ENCODE data around the gene FRMD1. TPM values are rescaled to one million over a fixed set of nuclear protein-coding genes. Genes with fewer than 3 reads are reported as not detected.

The FRMD1 gene
- total and polyA plus RNA-seq, 2 of the 8 experiments (the other 6 are each of a cell fraction or from before 2014, with no cell fraction given): 0.36 TPM; not detected in 1

- Histone ChIP-seq H3K23me2 (ENCODE audit: low read depth, low read length) (no peaks in the 10 kb centered on the region), H2AK5ac (ENCODE audit: low read depth, low read length) (no peak overlapping the region), H2BK15ac (ENCODE audit: low read length) (no peak overlapping the region), H3K36me3 (ENCODE audit: control insufficient read depth in 2 of 4, insufficient read depth in 4 of 4, low read length in 3 of 4) (no peaks in the 10 kb centered on the region), H3K79me2 (ENCODE audit: control insufficient read depth in 1 of 2, insufficient read depth in 2 of 2, low read length in 2 of 2) (no peaks in the 10 kb centered on the region), H2BK120ac (replicated peaks; ENCODE audit: low read depth, low read length) (no peak overlapping the region), H3K4me1 (replicated peaks in 1 of 4; ENCODE audit: control insufficient read depth in 3 of 4, insufficient read depth in 4 of 4, low read length in 3 of 4) (no peaks in the 10 kb centered on the region), H4K5ac (ENCODE audit: insufficient read length, low read depth, low read length) (no peak overlapping the region), H3K27me3 (replicated peaks in 1 of 4; ENCODE audit: control insufficient read depth in 3 of 4, extremely low read depth in 1 of 4, insufficient read depth in 3 of 4, low read length in 3 of 4) (no peaks in the 10 kb centered on the region), H3K56ac (replicated peaks; ENCODE audit: insufficient read length, low read depth, low read length) (no peak overlapping the region), H3K4ac (replicated peaks; ENCODE audit: insufficient read length, low read depth, low read length) (no peak overlapping the region), H3K27ac (ENCODE audit: low read depth, low read length) (no peak overlapping the region), H2BK20ac (ENCODE audit: low read length) (no peak overlapping the region), H3K9ac (replicated peaks in 1 of 4; ENCODE audit: extremely low read depth in 1 of 4, low read depth in 3 of 4, low read length in 3 of 4) (no peak overlapping the region), H3K79me1 (ENCODE audit: low read depth, low read length) (no peaks in the 10 kb centered on the region), H3K4me3 (ENCODE audit: extremely low read depth in 1 of 4, insufficient read depth in 2 of 4, low read depth in 3 of 4, low read length in 4 of 4) (no peak overlapping the region), H2AFZ (ENCODE audit: low read length) (no peak overlapping the region), H4K91ac (replicated peaks; ENCODE audit: insufficient read length, low read length) (no peak overlapping the region), H3K18ac (ENCODE audit: extremely low read depth, low read length) (no peak overlapping the region), H3K4me2 (ENCODE audit: insufficient read depth in 1 of 2, low read depth in 2 of 2, low read length in 2 of 2) (no peak overlapping the region), H4K8ac (ENCODE audit: extremely low read depth, insufficient read depth, low read length) (no peak overlapping the region), H3K23ac (ENCODE audit: insufficient read length) (no peak overlapping the region), H3K14ac (ENCODE audit: insufficient read length) (no peak overlapping the region), H4K20me1 (replicated peaks in 1 of 2; ENCODE audit: control insufficient read depth in 1 of 2, insufficient read depth in 2 of 2, low read length in 2 of 2) (no peaks in the 10 kb centered on the region), H2BK12ac (ENCODE audit: low read depth, low read length) (no peak overlapping the region), H2BK5ac (ENCODE audit: low read depth, low read length) (no peak overlapping the region), H3K9me3 (ENCODE audit: insufficient read depth in 2 of 2, low read depth in 1 of 2, low read length in 1 of 2) (peaks cover 16 to 27% of the 10 kb centered on the region in 2 experiments)
- FAIRE-seq (no peak), DNase-seq (ENCODE audit: low read depth in 1 of 2, low spot score in 2 of 2) (no peak)
- ChIA-PET POLR2A (ENCODE audit: partially characterized antibody) (interaction anchor here (0.7 kb wide), 1 partner anchor 8 kb away, joined by 3 read pairs; no protein-coding TSS in a partner anchor), CTCF (ENCODE audit: partially characterized antibody) (interaction anchor here (0.8 to 2.6 kb wide), 12 partner anchors 9 to 288 kb away, joined by 3 to 8 read pairs (median 3); no protein-coding TSS in a partner anchor)
- WGBS, 2 experiments (ENCODE audit: extremely low coverage in 1 of 2, insufficient coverage in 1 of 2, insufficient read length in 1 of 2, insufficient replicate concordance in 2 of 2, low coverage in 1 of 2, low lambda C conversion rate in 2 of 2, missing lambda C conversion rate in 1 of 2): 90% methylated on average over 26 of the region's 28 CpGs; no CpG with 5 or more reads in 1 of the 2 experiments
- TF ChIP-seq HDAC6 (IDR thresholded peaks at IDR 0.05; ENCODE audit: low read depth, low read length) (no peak), RBBP5 (IDR thresholded peaks at IDR 0.05; ENCODE audit: borderline replicate concordance, low read depth, low read length) (no peak), TEAD4 (IDR thresholded peaks at IDR 0.05; ENCODE audit: low read depth, low read length) (no peak), POLR2A (IDR thresholded peaks at IDR 0.05; ENCODE audit: control extremely low read depth in 1 of 2, low read depth in 2 of 2, low read length in 2 of 2) (no peak), EP300 (IDR thresholded peaks at IDR 0.05; ENCODE audit: borderline replicate concordance in 1 of 2, low read depth in 2 of 2, low read length in 2 of 2) (no peak), MAFK (IDR thresholded peaks at IDR 0.05; ENCODE audit: low read depth, low read length) (no peak), MAX (IDR thresholded peaks at IDR 0.05) (no peak), CHD1 (IDR thresholded peaks at IDR 0.05; ENCODE audit: low read depth, low read length) (no peak), SIN3A (conservative IDR thresholded peaks at IDR 0.05 in 1 of 2, IDR thresholded peaks at IDR 0.05 in 1 of 2; ENCODE audit: low read depth in 1 of 2, low read length in 2 of 2) (no peak), CTBP2 (IDR thresholded peaks at IDR 0.05; ENCODE audit: borderline replicate concordance, insufficient read depth, insufficient read length, low read length) (no peak), BRCA1 (IDR thresholded peaks at IDR 0.05; ENCODE audit: low read depth, low read length) (no peak), FOSL1 (IDR thresholded peaks at IDR 0.05; ENCODE audit: insufficient read depth, low read depth, low read length) (no peak), ZNF274 (IDR thresholded peaks at IDR 0.05; ENCODE audit: borderline replicate concordance, extremely low read depth, low read length) (no peak)
Measured at GRCh38 chr6:168044521-168045130, 34.4 kb downstream of the FRMD1 start.
